ENCODE results near the gene WFS1. TPM values are rescaled to one million over a fixed set of nuclear protein-coding genes. Genes with fewer than 3 reads are reported as not detected.

WFS1 gene
- total RNA-seq, 3 donors from 2014 or later = 32.5 to 58.3 (median 37.1) TPM

GRCh38 chr4:6338951-6339817, 69.5 kb downstream of the WFS1 start:
- H3K36me3 ChIP-seq = no peaks in the 10 kb centered on the region
- intact Hi-C loops (cut with DNase I; ENCODE audit: low total_unique reads) = no loop called here
- no peaks in the 10 kb centered on the region for H3K4me1 ChIP-seq
- H3K9me3 ChIP-seq = peaks cover 0 to 2% of the 10 kb centered on the region in 2 donors
- no peak for DNase-seq (ENCODE audit: low spot score in 2 of 2)
- H3K27me3 ChIP-seq = peaks cover 0 to 47% of the 10 kb centered on the region in 2 donors
- H3K4me3 ChIP-seq = no peak overlapping the region
- TF ChIP-seq CTCF (IDR thresholded peaks at IDR 0.05) = no peak
- no peak for TF ChIP-seq POLR2AphosphoS5 (IDR thresholded peaks at IDR 0.05)
- no peak overlapping the region for H3K27ac ChIP-seq

GRCh38 chr4:6339818-6340445, 70.3 kb downstream of the WFS1 start:
- intact Hi-C loops (cut with DNase I; ENCODE audit: low total_unique reads) = no loop called here
- Histone ChIP-seq H3K36me3 (no peaks in the 10 kb centered on the region), H3K4me3 (no peak overlapping the region), H3K4me1 (no peaks in the 10 kb centered on the region), H3K9me3 (no peaks in the 10 kb centered on the region), H3K27me3 (peaks cover 0 to 43% of the 10 kb centered on the region in 2 donors), H3K27ac (no peak overlapping the region)
- no peak for DNase-seq (ENCODE audit: low spot score in 2 of 2)
- TF ChIP-seq POLR2AphosphoS5 (IDR thresholded peaks at IDR 0.05) (no peak), CTCF (IDR thresholded peaks at IDR 0.05) (no peak), POLR2A (IDR thresholded peaks at IDR 0.05) (no peak)

- no peaks in the 10 kb centered on the region for H3K4me1 ChIP-seq
- H3K9me3 ChIP-seq = peaks cover 0 to 5% of the 10 kb centered on the region in 2 donors
- DNase-seq (ENCODE audit: low spot score in 2 of 2) = no peak
- intact Hi-C loops (cut with DNase I; ENCODE audit: low total_unique reads) = no loop called here
- no peak overlapping the region for H3K27ac ChIP-seq
- H3K27me3 ChIP-seq = peaks cover 0 to 37% of the 10 kb centered on the region in 2 donors
- TF ChIP-seq POLR2A (IDR thresholded peaks at IDR 0.05) (no peak), CTCF (IDR thresholded peaks at IDR 0.05) (no peak), POLR2AphosphoS5 (IDR thresholded peaks at IDR 0.05) (no peak)
- no peak overlapping the region for H3K4me3 ChIP-seq
- H3K36me3 ChIP-seq = no peaks in the 10 kb centered on the region
Measured at GRCh38 chr4:6340446-6341015, 70.9 kb downstream of the WFS1 start.

GRCh38 chr4:6341696-6342095, 72.0 kb downstream of the WFS1 start:
- Histone ChIP-seq H3K27me3 (peaks cover 0 to 31% of the 10 kb centered on the region in 2 donors), H3K36me3 (no peaks in the 10 kb centered on the region), H3K9me3 (peaks cover 0 to 7% of the 10 kb centered on the region in 2 donors), H3K4me1 (no peaks in the 10 kb centered on the region), H3K4me3 (no peak overlapping the region), H3K27ac (no peak overlapping the region)
- intact Hi-C loops (cut with DNase I; ENCODE audit: low total_unique reads) = no loop called here
- no peak for DNase-seq (ENCODE audit: low spot score in 2 of 2)
- TF ChIP-seq POLR2A (IDR thresholded peaks at IDR 0.05) = no peak
- TF ChIP-seq POLR2AphosphoS5 (IDR thresholded peaks at IDR 0.05) = no peak

- Histone ChIP-seq H3K36me3 (no peaks in the 10 kb centered on the region), H3K9me3 (peaks cover 0 to 7% of the 10 kb centered on the region in 2 donors), H3K4me3 (no peak overlapping the region), H3K4me1 (no peaks in the 10 kb centered on the region), H3K27ac (no peak overlapping the region), H3K27me3 (peaks cover 0 to 26% of the 10 kb centered on the region in 2 donors)
- intact Hi-C loops (cut with DNase I; ENCODE audit: low total_unique reads) = no loop called here
- DNase-seq (ENCODE audit: low spot score in 2 of 2) = no peak
- no peak for TF ChIP-seq CTCF (IDR thresholded peaks at IDR 0.05)
Measured at GRCh38 chr4:6342530-6343293, 73.1 kb downstream of the WFS1 start.
